Neuronal stem cell (in vitro differentiated cells): ENCODE data around the gene GJA9.

ENCODE experiments used
- DNase-seq: peaks from one replicate; pipeline ENCODE4 v3.0.0-alpha.2; 2013; ENCODE audit warnings: low spot score
- H2AFZ ChIP-seq: one replicate; pipeline ENCODE4 v1.6.1; 2013; ENCODE audit warnings: mild to moderate bottlenecking, low read length, inconsistent platforms
- H2AK5ac ChIP-seq: 2 replicates; pipeline ENCODE4 v1.6.1; 2013; ENCODE audit warnings: low read depth, mild to moderate bottlenecking, inconsistent platforms, low read length, moderate library complexity, mixed read lengths
- H2BK120ac ChIP-seq: 2 replicates; pipeline ENCODE4 v1.6.1; 2013; ENCODE audit warnings: low read depth, mild to moderate bottlenecking, inconsistent platforms, low read length, moderate library complexity, mixed read lengths
- H2BK12ac ChIP-seq: one replicate; pipeline ENCODE4 v1.6.1; 2013; ENCODE audit warnings: low read length, inconsistent platforms
- H2BK15ac ChIP-seq: 2 replicates; pipeline ENCODE4 v1.6.1; 2013; ENCODE audit warnings: mild to moderate bottlenecking, low read length, inconsistent platforms, mixed read lengths
- H2BK5ac ChIP-seq: one replicate; pipeline ENCODE4 v1.6.1; 2013; ENCODE audit warnings: inconsistent platforms, mild to moderate bottlenecking, low read length, moderate library complexity
- H3K14ac ChIP-seq: one replicate; pipeline ENCODE4 v1.6.1; 2013; ENCODE audit warnings: low read length, inconsistent platforms
- H3K18ac ChIP-seq: 2 replicates; pipeline ENCODE4 v1.6.1; 2013; ENCODE audit warnings: low read length, inconsistent platforms
- H3K23ac ChIP-seq: 2 replicates; pipeline ENCODE4 v1.6.1; 2013; ENCODE audit warnings: low read depth, mild to moderate bottlenecking, mixed read lengths, low read length, inconsistent platforms; ENCODE audit not compliant: poor library complexity
- H3K27ac ChIP-seq: replicated peaks from 3 replicates; pipeline ENCODE4 v1.5.1; 2013; ENCODE audit warnings: low read length, inconsistent platforms
- H3K27me3 ChIP-seq, 3 experiments: 2 replicates each; pipeline ENCODE4 v1.6.1; 2013; ENCODE audit warnings: low read length in 3 of 3, mild to moderate bottlenecking in 2 of 3, inconsistent platforms in 1 of 3, low read depth in 1 of 3, mixed read lengths in 1 of 3, moderate library complexity in 1 of 3; ENCODE audit not compliant: control insufficient read depth in 3 of 3, insufficient read depth in 3 of 3
- H3K36me3 ChIP-seq, 2 donors: replicated peaks in 1 of 2; 2 replicates each; pipeline ENCODE4 v1.6.1; 2013; ENCODE audit warnings: low read length in 2 of 2; ENCODE audit not compliant: control insufficient read depth in 2 of 2, insufficient read depth in 2 of 2
- H3K4ac ChIP-seq: 2 replicates; pipeline ENCODE4 v1.6.1; 2013; ENCODE audit warnings: inconsistent platforms, mild to moderate bottlenecking, low read length, moderate library complexity
- H3K4me1 ChIP-seq, 2 donors: 1 replicate in 1 of 2; 2 replicates in 1 of 2; pipeline ENCODE4 v1.6.1; 2013; ENCODE audit warnings: low read length in 2 of 2, low read depth in 1 of 2; ENCODE audit not compliant: control insufficient read depth in 2 of 2, insufficient read depth in 1 of 2
- H3K4me2 ChIP-seq: one replicate; pipeline ENCODE4 v1.6.1; 2013; ENCODE audit warnings: mild to moderate bottlenecking, low read length, inconsistent platforms; ENCODE audit not compliant: insufficient read depth, poor library complexity, severe bottlenecking
- H3K4me3 ChIP-seq, 2 donors: 2 replicates each; pipeline ENCODE4 v1.5.1; 2013; ENCODE audit warnings: low read length in 2 of 2, mild to moderate bottlenecking in 2 of 2, inconsistent platforms in 1 of 2, moderate library complexity in 1 of 2
- H3K79me1 ChIP-seq: one replicate; pipeline ENCODE4 v1.6.1; 2013; ENCODE audit warnings: low read depth, mild to moderate bottlenecking, inconsistent platforms, low read length, moderate library complexity
- H3K9ac ChIP-seq: one replicate; pipeline ENCODE4 v1.6.1; 2013; ENCODE audit warnings: mild to moderate bottlenecking, low read depth, low read length, inconsistent platforms; ENCODE audit not compliant: poor library complexity
- H3K9me3 ChIP-seq, 2 donors: replicated peaks in 1 of 2; 2 replicates each; pipeline versions ENCODE3 to v1.6.1; 2013; ENCODE audit warnings: low read length in 2 of 2, mild to moderate bottlenecking in 2 of 2, inconsistent platforms in 1 of 2, low read depth in 1 of 2, mixed read lengths in 1 of 2, moderate library complexity in 1 of 2; ENCODE audit not compliant: control insufficient read depth in 2 of 2, insufficient read depth in 1 of 2
- H4K8ac ChIP-seq: one replicate; pipeline ENCODE4 v1.6.1; 2013; ENCODE audit warnings: low read depth, mild to moderate bottlenecking, inconsistent platforms, low read length, moderate library complexity
- H4K91ac ChIP-seq: one replicate; pipeline ENCODE4 v1.6.1; 2013; ENCODE audit warnings: low read length, low read depth, mild to moderate bottlenecking, inconsistent platforms; ENCODE audit not compliant: poor library complexity
- WGBS, 2 donors: extraction: QIAGEN DNeasy Blood & Tissue Kit; methylation state at CpG; one replicate each; pipeline ENCODE4 v1.1.7; 2013; ENCODE audit warnings: missing lambda C conversion rate in 2 of 2, mixed read lengths in 1 of 2; ENCODE audit not compliant: insufficient read length in 2 of 2, insufficient replicate concordance in 1 of 2; ENCODE audit errors: extremely low coverage in 2 of 2; 5-methylcytosine and 5-hydroxymethylcytosine counted together

Gene GJA9

GRCh38 chr1:38896169-38896568 lies 14.8 kb upstream of the GJA9 start:
- no peak overlapping the region for H3K27ac ChIP-seq
- no peak overlapping the region for H3K4ac ChIP-seq
- no peak for DNase-seq
- H3K23ac ChIP-seq, result no peak overlapping the region
- H4K91ac ChIP-seq, result no peak overlapping the region
- H2BK15ac ChIP-seq, result no peak overlapping the region
- no peaks in the 10 kb centered on the region for H3K9me3 ChIP-seq
- no peaks in the 10 kb centered on the region for H3K36me3 ChIP-seq
- no peaks in the 10 kb centered on the region for H3K4me1 ChIP-seq
- no peak overlapping the region for H4K8ac ChIP-seq
- no peak overlapping the region for H3K4me3 ChIP-seq
- H2BK5ac ChIP-seq, result no peak overlapping the region
- no peak overlapping the region for H2BK120ac ChIP-seq
- H3K4me2 ChIP-seq, result no peak overlapping the region
- H3K79me1 ChIP-seq, result no peaks in the 10 kb centered on the region
- no CpG with 5 or more reads among the region's 2 CpGs for WGBS, 2 donors
- no peak overlapping the region for H3K9ac ChIP-seq
- H3K14ac ChIP-seq, result no peak overlapping the region
- no peak overlapping the region for H3K18ac ChIP-seq
- no peaks in the 10 kb centered on the region for H3K27me3 ChIP-seq
- H2AFZ ChIP-seq, result no peak overlapping the region
- no peak overlapping the region for H2AK5ac ChIP-seq
- no peak overlapping the region for H2BK12ac ChIP-seq

GRCh38 chr1:38892976-38893375 lies 11.6 kb upstream of the GJA9 start:
- Histone ChIP-seq H3K79me1 (no peaks in the 10 kb centered on the region), H3K9me3 (no peaks in the 10 kb centered on the region), H3K9ac (no peak overlapping the region), H3K4ac (no peak overlapping the region), H4K91ac (no peak overlapping the region), H3K27me3 (no peaks in the 10 kb centered on the region), H2BK5ac (no peak overlapping the region), H3K27ac (no peak overlapping the region), H3K18ac (no peak overlapping the region), H3K14ac (no peak overlapping the region), H2BK120ac (no peak overlapping the region), H2AFZ (no peak overlapping the region), H2BK12ac (no peak overlapping the region), H3K4me1 (no peaks in the 10 kb centered on the region), H2AK5ac (no peak overlapping the region), H3K23ac (no peak overlapping the region), H3K4me3 (no peak overlapping the region), H3K36me3 (no peaks in the 10 kb centered on the region), H3K4me2 (no peak overlapping the region), H4K8ac (no peak overlapping the region), H2BK15ac (no peak overlapping the region)
- no peak for DNase-seq
- no CpG with 5 or more reads among the region's 1 CpG for WGBS, 2 donors

- no peak overlapping the region for H3K23ac ChIP-seq
- H3K9me3 ChIP-seq, result no peaks in the 10 kb centered on the region
- no peak for DNase-seq
- no peak overlapping the region for H2BK12ac ChIP-seq
- no peak overlapping the region for H3K4me3 ChIP-seq
- no peak overlapping the region for H2BK15ac ChIP-seq
- no peaks in the 10 kb centered on the region for H3K4me1 ChIP-seq
- WGBS, 2 donors, result no CpG with 5 or more reads among the region's 1 CpG
- H3K79me1 ChIP-seq, result no peaks in the 10 kb centered on the region
- H3K4me2 ChIP-seq, result no peak overlapping the region
- no peak overlapping the region for H3K14ac ChIP-seq
- no peak overlapping the region for H2AK5ac ChIP-seq
- no peak overlapping the region for H4K8ac ChIP-seq
- no peak overlapping the region for H3K27ac ChIP-seq
- no peak overlapping the region for H3K18ac ChIP-seq
- no peak overlapping the region for H4K91ac ChIP-seq
- no peak overlapping the region for H3K4ac ChIP-seq
- H2BK5ac ChIP-seq, result no peak overlapping the region
- no peaks in the 10 kb centered on the region for H3K27me3 ChIP-seq
- no peak overlapping the region for H2AFZ ChIP-seq
- H3K9ac ChIP-seq, result no peak overlapping the region
- no peaks in the 10 kb centered on the region for H3K36me3 ChIP-seq
- H2BK120ac ChIP-seq, result no peak overlapping the region
Observed at GRCh38 chr1:38891753-38892152, 10.4 kb upstream of the GJA9 start.

GRCh38 chr1:38889589-38889988 lies 8.2 kb upstream of the GJA9 start:
- H3K36me3 ChIP-seq, result no peaks in the 10 kb centered on the region
- H2BK15ac ChIP-seq, result no peak overlapping the region
- no peak overlapping the region for H3K4me2 ChIP-seq
- H2BK120ac ChIP-seq, result no peak overlapping the region
- H3K9me3 ChIP-seq, result no peaks in the 10 kb centered on the region
- no peak overlapping the region for H4K91ac ChIP-seq
- DNase-seq, result no peak
- no peak overlapping the region for H3K4ac ChIP-seq
- no peak overlapping the region for H2AFZ ChIP-seq
- no peak overlapping the region for H4K8ac ChIP-seq
- WGBS, 2 donors, result no CpG with 5 or more reads among the region's 5 CpGs
- no peak overlapping the region for H3K23ac ChIP-seq
- H3K4me1 ChIP-seq, result no peaks in the 10 kb centered on the region
- H3K27me3 ChIP-seq, result no peaks in the 10 kb centered on the region
- H2AK5ac ChIP-seq, result no peak overlapping the region
- H3K79me1 ChIP-seq, result peaks cover 1% of the 10 kb centered on the region
- no peak overlapping the region for H3K18ac ChIP-seq
- H3K27ac ChIP-seq, result no peak overlapping the region
- H3K9ac ChIP-seq, result no peak overlapping the region
- H2BK5ac ChIP-seq, result no peak overlapping the region
- no peak overlapping the region for H2BK12ac ChIP-seq
- no peak overlapping the region for H3K14ac ChIP-seq
- no peak overlapping the region for H3K4me3 ChIP-seq
